Astrocyte (in vitro differentiated cells and primary cell): Measurements from ENCODE around the gene METTL21A.

Experiments used
- CTCF ChIP-seq: IDR thresholded peaks from 2 replicates; pipeline ENCODE4 v1.5.1; 2011; ENCODE audit warnings: low read depth, mild to moderate bottlenecking, inconsistent platforms, low read length, moderate library complexity; ENCODE audit not compliant: insufficient read depth
- EZH2 ChIP-seq: IDR thresholded peaks from 2 replicates; pipeline ENCODE4 v1.6.1; 2012; ENCODE audit warnings: mild to moderate bottlenecking, low read length, inconsistent platforms; ENCODE audit not compliant: insufficient read depth

GRCh38 chr2:207565736-207566500, 59.3 kb downstream of the METTL21A start:
- no peak for TF ChIP-seq CTCF
- TF ChIP-seq EZH2: no peak
